HG03432 (cell line): Measurements from ENCODE around the gene CNPY3.
A peak's percentile ranks its signal among the peaks of the same experiment; 100 is the strongest.
"Not testable (repeated sequence)": the region's sequence is repeated elsewhere in the genome, so short reads cannot be mapped to it uniquely, and the experiment has no call there.

ENCODE experiments used
- ATAC-seq: cut with Tn5 transposase; IDR thresholded peaks from one replicate; pipeline ENCODE4 v1.9.1; 2021; ENCODE audit warnings: mild to moderate bottlenecking, moderate library complexity; ENCODE audit not compliant: unreplicated experiment

Gene CNPY3

DNA sequence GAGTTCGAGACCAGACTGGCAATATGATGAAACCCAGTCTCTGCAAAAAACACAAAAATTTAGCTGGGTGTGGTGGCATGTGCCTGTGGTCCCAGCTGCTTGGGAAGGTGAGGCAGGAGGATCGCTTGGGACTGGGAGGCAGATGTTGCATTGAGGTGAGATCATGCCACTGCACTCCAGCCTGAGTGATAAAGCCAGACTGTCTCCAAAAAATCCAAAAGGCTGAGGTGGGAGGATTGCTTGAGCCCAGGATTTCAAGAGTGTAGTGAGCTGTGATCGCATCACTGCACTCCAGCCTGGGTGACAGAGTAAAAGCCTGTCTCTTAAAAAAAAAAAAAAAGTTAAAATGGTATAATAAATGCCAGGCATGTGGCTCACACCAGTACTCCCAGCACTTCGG lies 14.7 kb upstream of the CNPY3 start:
- no peak for ATAC-seq

- ATAC-seq = no peak
Measured at GRCh38 chr6:42915732-42916131, 13.5 kb upstream of the CNPY3 start, which contains the start of gene PTCRA. Gene PTCRA (plus strand): TSS chr6:42916053. CDS start chr6:42916070, 17 bp downstream.

DNA sequence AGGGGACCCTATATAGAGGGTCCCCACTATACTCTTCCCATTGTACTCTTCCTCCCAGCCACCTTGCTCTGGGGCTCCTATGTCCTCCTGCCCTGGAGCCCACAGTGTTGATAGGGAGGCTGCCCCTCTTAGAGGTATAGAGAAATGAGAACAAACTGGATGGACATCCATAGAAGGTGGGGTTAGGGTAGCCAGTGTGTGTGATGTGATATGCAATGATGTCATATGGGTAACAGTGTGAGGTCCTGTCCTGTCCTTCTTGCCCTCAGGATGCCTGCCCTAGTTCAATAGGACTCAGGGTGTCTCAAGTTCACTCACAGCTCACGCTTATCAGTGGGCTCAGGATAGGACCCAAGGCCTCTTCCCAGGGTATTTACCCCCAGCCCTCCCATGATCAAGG lies 13.0 kb upstream of the CNPY3 start:
- no peak for ATAC-seq

- no peak for ATAC-seq
Measured at GRCh38 chr6:42921801-42922200, 7.5 kb upstream of the CNPY3 start.

GRCh38 chr6:42923666-42924065 lies 5.6 kb upstream of the CNPY3 start:
- no peak for ATAC-seq

- ATAC-seq = no peak
Measured at GRCh38 chr6:42925248-42925857, 3.9 kb upstream of the CNPY3 start.

- ATAC-seq = peak; percentile 49
Measured at GRCh38 chr6:42929821-42930360, 611 bp downstream of the CNPY3 start.

- no peak for ATAC-seq
Measured at GRCh38 chr6:42932412-42932811, 3.1 kb downstream of the CNPY3 start.

GRCh38 chr6:42933205-42933604 lies 3.9 kb downstream of the CNPY3 start:
- ATAC-seq = no peak

DNA sequence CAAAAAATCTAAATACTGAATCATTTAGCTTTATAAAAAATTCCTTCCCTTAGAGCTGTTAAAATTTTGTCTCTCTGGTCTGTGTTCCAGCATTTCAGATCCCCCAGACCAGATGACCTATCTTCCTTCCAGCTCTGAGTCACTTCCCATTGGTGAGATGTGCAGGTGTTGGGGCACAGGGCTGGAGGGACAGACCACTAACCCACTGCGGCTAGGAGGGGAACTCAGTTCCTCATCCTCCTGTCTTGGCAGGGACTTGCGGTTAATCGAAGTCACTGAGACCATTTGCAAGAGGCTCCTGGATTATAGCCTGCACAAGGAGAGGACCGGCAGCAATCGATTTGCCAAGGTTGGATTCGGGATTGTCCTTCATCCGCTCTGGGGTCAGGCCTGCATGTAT lies 6.0 kb downstream of the CNPY3 start:
- no peak for ATAC-seq

DNA sequence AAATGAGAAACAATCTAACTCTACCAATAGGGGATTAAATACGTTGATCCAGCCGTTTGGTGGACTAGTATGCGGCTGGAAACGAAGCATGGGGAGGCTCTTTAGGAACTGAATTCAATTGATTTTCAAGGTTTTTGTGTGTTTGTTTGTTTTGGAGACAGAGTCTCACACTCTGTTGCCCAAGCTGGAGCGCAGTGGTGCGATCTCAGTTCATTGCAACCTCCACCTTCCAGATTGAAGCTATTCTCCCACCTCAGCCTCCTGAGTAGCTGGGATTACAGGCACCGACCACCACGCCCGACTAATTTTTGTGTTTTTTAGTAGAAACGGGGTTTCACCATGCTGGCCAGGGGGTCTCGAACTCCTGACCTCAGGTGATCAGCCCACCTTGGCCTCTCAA lies 7.1 kb downstream of the CNPY3 start:
- no peak for ATAC-seq

GRCh38 chr6:42937548-42938427 lies 8.5 kb downstream of the CNPY3 start:
- ATAC-seq = no peak

DNA sequence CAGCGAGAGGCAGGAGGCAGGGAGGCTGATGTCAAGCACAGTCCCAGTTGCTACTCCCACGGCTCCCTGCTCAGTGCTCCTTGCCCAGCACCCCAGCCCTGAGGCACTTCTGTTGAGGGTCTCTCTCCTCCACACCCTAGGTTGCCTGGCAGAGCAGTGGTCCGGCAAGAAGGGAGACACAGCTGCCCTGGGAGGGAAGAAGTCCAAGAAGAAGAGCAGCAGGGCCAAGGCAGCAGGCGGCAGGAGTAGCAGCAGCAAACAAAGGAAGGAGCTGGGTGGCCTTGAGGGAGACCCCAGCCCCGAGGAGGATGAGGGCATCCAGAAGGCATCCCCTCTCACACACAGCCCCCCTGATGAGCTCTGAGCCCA lies 9.1 kb downstream of the CNPY3 start:
- no peak for ATAC-seq

- no peak for ATAC-seq
Measured at GRCh38 chr6:42938987-42939809, 9.9 kb downstream of the CNPY3 start.

GRCh38 chr6:42939810-42940167 lies 10.5 kb downstream of the CNPY3 start:
- ATAC-seq = no peak

DNA sequence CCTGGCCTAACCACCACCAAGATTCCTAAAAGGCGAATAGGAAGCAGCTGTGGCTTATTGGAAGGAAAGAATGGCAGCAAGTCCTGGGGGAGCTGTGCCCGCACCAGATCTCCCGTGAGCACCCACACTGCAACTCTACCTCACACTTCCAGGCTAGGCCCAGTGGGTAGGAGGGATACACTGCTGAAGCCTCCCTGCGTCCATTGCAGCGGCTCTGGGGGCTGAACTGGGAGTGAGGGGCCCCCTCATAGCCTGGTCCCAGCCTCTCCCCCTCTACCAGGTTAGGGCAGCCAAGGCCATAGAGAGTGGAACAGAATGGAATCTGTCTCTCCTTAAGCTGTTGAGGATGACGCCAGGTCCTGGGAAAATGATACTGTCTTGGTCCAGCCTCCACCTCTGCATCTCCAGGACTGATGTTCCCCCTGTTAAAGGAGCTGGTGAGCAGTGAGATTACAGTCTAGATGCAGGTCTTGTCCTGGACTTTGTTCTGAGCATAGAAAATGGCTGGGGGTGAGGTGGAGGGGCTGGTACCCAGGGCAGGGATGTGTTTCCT lies 11.3 kb downstream of the CNPY3 start:
- ATAC-seq = no peak

DNA sequence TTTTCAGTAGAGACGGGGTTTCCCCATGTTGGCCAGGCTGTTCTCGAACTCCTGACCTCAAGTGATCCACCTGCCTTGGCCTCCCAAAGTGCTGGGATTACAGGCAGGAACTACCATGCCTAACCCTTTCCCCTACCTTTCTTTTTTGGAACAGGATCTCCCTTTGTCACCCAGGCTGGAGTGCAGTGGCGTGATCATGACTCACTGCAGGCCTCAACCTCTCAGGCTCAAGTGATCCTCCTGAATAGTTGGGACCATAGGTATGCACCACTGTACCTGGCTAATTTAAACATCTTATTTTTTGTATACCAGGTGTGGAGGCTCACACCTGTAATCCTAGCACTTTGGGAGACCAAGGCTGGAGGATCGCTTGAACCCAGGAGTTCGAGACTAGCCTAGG lies 12.1 kb downstream of the CNPY3 start:
- not testable (repeated sequence) for ATAC-seq

DNA sequence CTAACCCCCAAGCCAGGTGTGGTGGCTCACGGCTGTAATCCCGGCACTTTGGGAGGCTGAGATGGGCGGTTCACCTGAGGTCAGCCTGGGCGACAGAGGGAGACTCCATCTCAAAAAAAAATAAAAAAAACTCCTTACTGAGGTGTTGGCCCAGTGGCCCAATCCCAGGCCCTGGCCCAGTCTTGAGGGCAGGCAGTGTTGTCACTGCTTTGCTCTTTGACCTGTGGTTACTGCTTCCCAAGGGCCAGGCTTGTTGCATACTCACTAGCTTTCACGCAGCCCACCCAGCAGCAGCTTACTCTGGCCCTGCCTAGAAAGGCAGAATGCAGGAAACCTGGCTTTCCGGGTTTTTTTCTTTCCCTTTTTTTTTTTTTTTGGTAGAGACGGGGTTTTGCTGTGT lies 13.2 kb downstream of the CNPY3 start:
- ATAC-seq = no peak

- no peak for ATAC-seq
Measured at GRCh38 chr6:42947950-42948349, 18.7 kb downstream of the CNPY3 start.

DNA sequence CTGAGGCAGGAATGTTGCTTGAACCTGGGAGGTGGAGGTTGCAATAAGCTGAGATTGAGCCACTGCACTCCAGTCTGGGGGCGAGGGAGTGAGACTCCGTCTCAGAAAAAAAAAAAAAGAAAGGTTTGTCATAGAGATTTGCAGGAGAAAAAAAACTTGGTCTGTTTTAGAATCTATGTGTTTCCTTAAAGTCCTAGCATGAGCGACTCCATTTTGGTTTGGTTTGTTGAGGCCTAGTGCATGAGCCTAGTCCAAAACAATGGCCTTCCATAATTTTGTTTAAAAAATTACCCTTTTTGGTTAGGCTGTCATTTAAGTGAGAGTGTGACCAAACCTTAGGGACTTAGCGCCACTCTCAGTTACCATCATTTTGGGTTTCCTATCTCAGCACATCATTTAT lies 23.1 kb downstream of the CNPY3 start:
- ATAC-seq = no peak

- not testable (repeated sequence) for ATAC-seq
Measured at GRCh38 chr6:42954405-42954804, 25.1 kb downstream of the CNPY3 start.
